K562 (cell line): ENCODE measurements around the gene ABCA4. TPM values are rescaled to one million over a fixed set of nuclear protein-coding genes. Genes with fewer than 3 reads are reported as not detected.
A peak's percentile ranks its signal among the peaks of the same experiment; 100 is the strongest.

Experiments
- ATAC-seq: fragments of 200-7000 bp; cut with Tn5 transposase; 3 replicates; pipeline ENCODE4 v1.9.1; 2020; ENCODE audit warnings: moderate library complexity
- BruUV-seq: library from RNA; stranded (reverse); fragments of 400-500 nt; replicated peaks from 2 replicates; lab custom pipeline; 2021; lab: Mats Ljungman, UMichigan
- CTCF ChIA-PET: fragments of 300-600 bp; formaldehyde crosslinking; extraction: SDS; loops from one replicate; lab custom pipeline; 2021; ENCODE audit warnings: low intra/inter-chr PET ratio; lab: Yijun Ruan, JAX
- POLR2A ChIA-PET: fragments of 300-600, 350-650 bp; sonication (Branson Sonifier 250); formaldehyde crosslinking; extraction: SDS; loops from one replicate; lab custom pipeline; 2021; ENCODE audit warnings: antibody characterized with exemption, inconsistent platforms; lab: Yijun Ruan, JAX
- DNase-seq, 4 experiments: peaks; one replicate each; pipeline versions ENCODE4 v3.0.0 to v3.0.0-alpha.2; 2011 to 2018; ENCODE audit warnings: low spot score in 3 of 4, mixed read lengths in 3 of 4; ENCODE audit errors: extremely low read depth in 1 of 4
- FAIRE-seq: peaks from 2 replicates; lab custom pipeline; 2011; peaks lifted over from hg19 to GRCh38; lab: Jason Lieb, UNC
- H2AFZ ChIP-seq: 2 replicates; pipeline ENCODE4 v1.6.0; 2011; ENCODE audit warnings: low read depth, low read length, control low read depth, inconsistent platforms
- H3K27ac ChIP-seq: fragments of 200-600 bp; 3 replicates; pipeline ENCODE4 v1.8.0; 2011; ENCODE audit warnings: low read depth, mild to moderate bottlenecking, control low read depth, inconsistent platforms, low read length, moderate library complexity, mixed read lengths; ENCODE audit errors: extremely low read depth
- H3K27me3 ChIP-seq, 2 experiments: fragments of 300-600 bp in 1 of 2; 2 replicates in 1 of 2; 3 replicates in 1 of 2; pipeline versions ENCODE4 v1.6.0 to v1.8.0; 2011; ENCODE audit warnings: inconsistent platforms in 2 of 2, low read length in 2 of 2, mild to moderate bottlenecking in 1 of 2, mixed read lengths in 1 of 2, moderate library complexity in 1 of 2; ENCODE audit not compliant: control insufficient read depth in 2 of 2, insufficient read depth in 2 of 2
- H3K36me3 ChIP-seq: fragments of 300-600 bp; 3 replicates; pipeline ENCODE4 v1.8.0; 2011; ENCODE audit warnings: mild to moderate bottlenecking, low read length, inconsistent platforms; ENCODE audit not compliant: control insufficient read depth, insufficient read depth
- H3K4me1 ChIP-seq, 2 experiments: fragments of 200-600 bp in 1 of 2; replicated peaks in 1 of 2; 2 replicates in 1 of 2; 3 replicates in 1 of 2; pipeline versions ENCODE4 v1.5.1 to v1.8.0; 2011; ENCODE audit warnings: inconsistent platforms in 2 of 2, low read length in 2 of 2, mild to moderate bottlenecking in 1 of 2, mixed read lengths in 1 of 2, moderate library complexity in 1 of 2; ENCODE audit not compliant: control insufficient read depth in 2 of 2, insufficient read depth in 2 of 2
- H3K4me2 ChIP-seq: 2 replicates; pipeline ENCODE4 v1.6.1; 2011; ENCODE audit warnings: low read length, control low read depth, inconsistent platforms, mixed read lengths; ENCODE audit not compliant: insufficient read depth
- H3K4me3 ChIP-seq: fragments of 200-600 bp; sonication (generic), shearing (Covaris generic); 2 replicates; pipeline ENCODE4 v1.5.1; 2016; ENCODE audit warnings: control low read depth, inconsistent platforms
- H3K79me2 ChIP-seq: fragments of 200-600 bp; 3 replicates; pipeline ENCODE4 v1.8.0; 2011; ENCODE audit warnings: low read length, inconsistent platforms; ENCODE audit not compliant: control insufficient read depth, insufficient read depth
- H3K9ac ChIP-seq, 2 experiments: 2 replicates each; pipeline versions ENCODE4 v1.6.0 to v1.6.1; 2011; ENCODE audit warnings: low read depth in 2 of 2, low read length in 2 of 2, control low read depth in 1 of 2, inconsistent platforms in 1 of 2, mild to moderate bottlenecking in 1 of 2, mixed read lengths in 1 of 2; ENCODE audit not compliant: insufficient read depth in 1 of 2
- H3K9me1 ChIP-seq: one replicate; pipeline ENCODE4 v1.6.0; 2011; ENCODE audit warnings: inconsistent platforms, mild to moderate bottlenecking, low read length, moderate library complexity; ENCODE audit not compliant: control insufficient read depth, insufficient read depth
- H3K9me3 ChIP-seq: replicated peaks from 2 replicates; pipeline ENCODE4 v1.5.1; 2011; ENCODE audit warnings: low read depth, low read length, inconsistent platforms; ENCODE audit not compliant: control insufficient read depth, insufficient read depth
- H4K20me1 ChIP-seq: replicated peaks from 2 replicates; pipeline ENCODE4 v1.6.1; 2011; ENCODE audit warnings: low read length, inconsistent platforms, mixed read lengths; ENCODE audit not compliant: control insufficient read depth, insufficient read depth
- BCLAF1 ChIP-seq, 2 experiments: fragments of 450-650 bp in 1 of 2; IDR thresholded peaks; 2 replicates each; pipeline ENCODE4 v1.6.1; 2011 to 2017; ENCODE audit warnings: low read depth in 2 of 2, antibody characterized with exemption in 1 of 2, borderline replicate concordance in 1 of 2, low read length in 1 of 2, mild to moderate bottlenecking in 1 of 2, mixed read lengths in 1 of 2; ENCODE audit not compliant: control insufficient read depth in 1 of 2
- CREB3 ChIP-seq: fragments of 450-650 bp; conservative IDR thresholded peaks from 2 replicates; pipeline ENCODE4 v1.6.1; 2016; ENCODE audit warnings: missing genetic modification characterization, low read depth, mild to moderate bottlenecking, missing compliant biosample characterization, moderate library complexity
- EP300 ChIP-seq: IDR thresholded peaks from 2 replicates; pipeline ENCODE4 v1.6.1; 2012; ENCODE audit warnings: low read length, improper control_type of control experiment
- MAFF ChIP-seq: IDR thresholded peaks from 2 replicates; pipeline ENCODE4 v1.6.1; 2012; ENCODE audit warnings: low read length, improper control_type of control experiment
- NFIC ChIP-seq: fragments of 450-650 bp; IDR thresholded peaks from 2 replicates; pipeline ENCODE4 v1.6.1; 2017; ENCODE audit warnings: mild to moderate bottlenecking, inconsistent platforms
- NONO ChIP-seq, 2 experiments: fragments of 200-400 bp in 1 of 2; fragments of 450-650 bp in 1 of 2; formaldehyde crosslinking in 1 of 2; IDR thresholded peaks; 2 replicates each; pipeline ENCODE4 v1.6.1; 2017; ENCODE audit warnings: low read depth in 2 of 2, mild to moderate bottlenecking in 2 of 2, moderate library complexity in 2 of 2, low read length in 1 of 2
- NR0B1 ChIP-seq: fragments of 450-650 bp; IDR thresholded peaks from one replicate; pipeline ENCODE4 v1.6.1; 2018; ENCODE audit warnings: mild to moderate bottlenecking, moderate library complexity; ENCODE audit not compliant: partially characterized antibody
- POLR2B ChIP-seq: fragments of 450-650 bp; IDR thresholded peaks from 2 replicates; pipeline ENCODE4 v1.6.1; 2018; ENCODE audit warnings: low read depth; ENCODE audit not compliant: partially characterized antibody
- RBM25 ChIP-seq: fragments of 200-400 bp; formaldehyde crosslinking; IDR thresholded peaks from 2 replicates; pipeline ENCODE4 v1.6.1; 2018; ENCODE audit warnings: low read length, low read depth, moderate library complexity; ENCODE audit not compliant: severe bottlenecking
- RFX1 ChIP-seq: fragments of 450-650 bp; IDR thresholded peaks from 2 replicates; pipeline ENCODE4 v1.6.1; 2016; ENCODE audit warnings: mild to moderate bottlenecking, moderate library complexity
- ZBTB43 ChIP-seq: sonication (generic); formaldehyde crosslinking; IDR thresholded peaks from 2 replicates; pipeline ENCODE4 v1.8.0; 2023; ENCODE audit warnings: mild to moderate bottlenecking, missing genetic modification reagents
- ZNF311 ChIP-seq: fragments of 250-450 bp; sonication (Bioruptor Pico); IDR thresholded peaks from 2 replicates; pipeline ENCODE4 v1.4.0; 2020; ENCODE audit warnings: mild to moderate bottlenecking, moderate library complexity
- ZNF384 ChIP-seq: IDR thresholded peaks from 2 replicates; pipeline ENCODE4 v1.6.1; 2012; ENCODE audit warnings: low read depth, low read length, improper control_type of control experiment
- ZNF696 ChIP-seq: fragments of 250-450 bp; sonication (Bioruptor Pico); conservative IDR thresholded peaks from 2 replicates; pipeline ENCODE4 v1.4.0; 2020; ENCODE audit warnings: mild to moderate bottlenecking, moderate library complexity
- WGBS: fragments of 100-300 bp; shearing (Covaris generic); methylation state at CpG from one replicate; pipeline ENCODE4 v1.1.6; 2016; ENCODE audit warnings: low coverage, mixed read lengths; ENCODE audit not compliant: insufficient coverage; ENCODE audit errors: missing lambda C conversion rate; 5-methylcytosine and 5-hydroxymethylcytosine counted together
- in situ Hi-C: fragments of 300-500 bp; cut with MboI; formaldehyde crosslinking; loops from 4 replicates; pipeline ENCODE4 v1.15.0; 2018; ENCODE audit warnings: inconsistent platforms, mixed read lengths
- intact Hi-C: fragments of 100-400 bp; cut with micrococcal nuclease; formaldehyde crosslinking; loops from 2 replicates; pipeline ENCODE4 v1.14.2; 2022
- polyA plus RNA-seq, 8 experiments: library from polyadenylated mRNA; depleted of rRNA in 4 of 8; stranded (reverse) in 5 of 8; unstranded in 3 of 8; fragments of >200 nt; fragmentation: Nextera tagmentation in 2 of 8; fragmentation: Illumina TruSeq in 1 of 8; extraction: Ambion mirVana in 2 of 8; extraction: Trizol in 1 of 8; gene quantifications; 2 replicates each; pipeline versions ENCODE4 v1.2.1 to v1.2.3, GENCODE V29; 2011 to 2014; ENCODE audit warnings: inconsistent platforms in 1 of 8, missing spikeins in 1 of 8
- total RNA-seq, 7 experiments: library from RNA; depleted of rRNA in 6 of 7; stranded (reverse); fragments of >200 nt in 6 of 7; fragmentation: Illumina TruSeq in 2 of 7; extraction: Trizol in 2 of 7; gene quantifications; 2 replicates each; pipeline versions ENCODE4 v1.2.1 to v1.2.3, GENCODE V29; 2011 to 2021; ENCODE audit warnings: low replicate concordance in 1 of 7

Gene ABCA4
- total and polyA plus RNA-seq, 9 of the 15 experiments (the other 6 are each of a cell fraction or from before 2014, with no cell fraction given): 0.01 to 0.04 TPM; not detected in 7

GRCh38 chr1:94014635-94015488, 106.1 kb downstream of the ABCA4 start:
- no peak overlapping the region for H3K4me3 ChIP-seq
- no peaks in the 10 kb centered on the region for H3K79me2 ChIP-seq
- H3K27ac ChIP-seq: peak overlapping the region; percentile 19; the same call in 1 of the 3 replicates
- FAIRE-seq (peak; percentile 11), DNase-seq (peak in 1 of 4 experiments; percentile 33), ATAC-seq (peak; percentile 87)
- H4K20me1 ChIP-seq: no peaks in the 10 kb centered on the region
- BruUV-seq: no TSS peak
- peaks cover 0 to 16% of the 10 kb centered on the region in 2 experiments; a peak in 3 of 5 replicates for H3K27me3 ChIP-seq
- 13% methylated on average over 6 of the region's 6 CpGs for WGBS
- ChIA-PET POLR2A (interaction anchor here (0.5 to 1.3 kb wide), 4 partner anchors 9 to 779 kb away, joined by 3 to 4 read pairs (median 4); no protein-coding TSS in a partner anchor), CTCF (no interaction called here)
- H3K36me3 ChIP-seq: no peaks in the 10 kb centered on the region
- H3K9ac ChIP-seq: no peak overlapping the region
- intact Hi-C loops (no loop called here), in situ Hi-C loops (no loop called here)
- 0 out of 2 replicates have a peak overlapping the region, but pooled peaks have one; percentile 1 for H3K4me2 ChIP-seq
- no peaks in the 10 kb centered on the region for H3K9me3 ChIP-seq
- peaks cover 4 to 22% of the 10 kb centered on the region in 2 experiments for H3K4me1 ChIP-seq
- no peaks in the 10 kb centered on the region for H3K9me1 ChIP-seq
- no peak overlapping the region; the same call in 1 of the 2 replicates for H2AFZ ChIP-seq
- no peak for TF ChIP-seq RFX1
- no peak for TF ChIP-seq NR0B1
- no peak for TF ChIP-seq ZNF311 (CRISPR knock-in tag)
- TF ChIP-seq EP300: peak; percentile 78
- no peak for TF ChIP-seq BCLAF1 (IDR thresholded peaks at IDR 0.05; ENCODE audit: borderline replicate concordance in 1 of 2, control insufficient read depth in 1 of 2, low read depth in 2 of 2, low read length in 1 of 2)
- TF ChIP-seq ZNF696 (CRISPR knock-in tag): no peak
- no peak for TF ChIP-seq MAFF
- TF ChIP-seq CREB3 (tag): peak; percentile 16
- TF ChIP-seq NONO (IDR thresholded peaks at IDR 0.05; ENCODE audit: low read depth in 2 of 2, low read length in 1 of 2): no peak
- TF ChIP-seq POLR2B: no peak
- TF ChIP-seq ZNF384: no peak
- TF ChIP-seq ZBTB43 (CRISPR knock-in tag): no peak
- TF ChIP-seq NFIC: no peak
- TF ChIP-seq RBM25: no peak
